Natural killer cell (primary cell): ENCODE measurements around the gene VSIG10L. TPM values are rescaled to one million over a fixed set of nuclear protein-coding genes. Genes with fewer than 3 reads are reported as not detected.
A peak's percentile ranks its signal among the peaks of the same experiment; 100 is the strongest.

Experiments
- ATAC-seq, 3 donors: fragments of 150-1000 bp in 2 of 3; fragments of 200-7000 bp in 1 of 3; cut with Tn5 transposase; 1 replicate in 1 of 3; 2 replicates in 2 of 3; pipeline ENCODE4 v1.10.0; 2021; ENCODE audit warnings: mild to moderate bottlenecking in 2 of 3, moderate library complexity in 2 of 3
- DNase-seq, 2 donors: peaks; one replicate each; pipeline versions ENCODE4 v3.0.0 to v3.0.0-alpha.2; 2013 to 2021; ENCODE audit warnings: mixed read lengths in 1 of 2
- H3K27ac ChIP-seq: one replicate; pipeline ENCODE4 v1.5.1; 2013; ENCODE audit warnings: mild to moderate bottlenecking, low read length
- H3K27me3 ChIP-seq: one replicate; pipeline ENCODE4 v1.6.1; 2013; ENCODE audit warnings: low read length; ENCODE audit not compliant: control insufficient read depth, insufficient read depth
- H3K36me3 ChIP-seq: one replicate; pipeline ENCODE4 v1.6.1; 2013; ENCODE audit warnings: low read length; ENCODE audit not compliant: control insufficient read depth, insufficient read depth
- H3K4me1 ChIP-seq: one replicate; pipeline ENCODE4 v1.6.1; 2013; ENCODE audit warnings: low read length; ENCODE audit not compliant: control insufficient read depth, insufficient read depth
- H3K4me3 ChIP-seq: one replicate; pipeline ENCODE4 v1.5.1; 2013; ENCODE audit warnings: low read length
- H3K9me3 ChIP-seq: one replicate; pipeline ENCODE4 v1.6.1; 2013; ENCODE audit warnings: low read length; ENCODE audit not compliant: control insufficient read depth, insufficient read depth
- H3K27ac Mint-ChIP-seq, 2 donors: one replicate each; pipeline ENCODE4 v1.8.0; 2022; ENCODE audit warnings: mild to moderate bottlenecking in 2 of 2, mixed read lengths in 2 of 2, moderate library complexity in 1 of 2
- H3K27me3 Mint-ChIP-seq, 2 donors: one replicate each; pipeline ENCODE4 v1.8.0; 2022; ENCODE audit warnings: low read depth in 2 of 2, mixed read lengths in 2 of 2
- H3K36me3 Mint-ChIP-seq: one replicate; pipeline ENCODE4 v1.8.0; 2022; ENCODE audit warnings: mixed read lengths
- H3K4me1 Mint-ChIP-seq, 2 donors: one replicate each; pipeline ENCODE4 v1.8.0; 2022; ENCODE audit warnings: mixed read lengths in 2 of 2
- H3K4me3 Mint-ChIP-seq: one replicate; pipeline ENCODE4 v1.8.0; 2022; ENCODE audit warnings: mild to moderate bottlenecking, moderate library complexity, mixed read lengths
- H3K9me3 Mint-ChIP-seq, 2 donors: one replicate each; pipeline ENCODE4 v1.8.0; 2022; ENCODE audit warnings: mixed read lengths in 2 of 2
- WGBS: methylation state at CpG from one replicate; pipeline ENCODE4 v1.1.7; 2013; ENCODE audit warnings: missing lambda C conversion rate; ENCODE audit not compliant: insufficient coverage; 5-methylcytosine and 5-hydroxymethylcytosine counted together
- intact Hi-C: fragments of 100-400 bp; cut with micrococcal nuclease; formaldehyde crosslinking; loops from one replicate; pipeline ENCODE4 v1.14.2; 2022
- total RNA-seq, 4 donors: library from RNA; stranded (reverse); fragments of 120-200 nt in 1 of 4; gene quantifications; one replicate each; pipeline versions ENCODE4 v1.2.3 to v1.2.4, GENCODE V29; 2013 to 2022
- TF ChIP-seq, protein P1 (sequence below): fragments of 200-600 bp; IDR thresholded peaks from one replicate; pipeline ENCODE4 v1.8.0; 2022; ENCODE audit warnings: antibody characterized with exemption

VSIG10L gene
- total RNA-seq, 3 donors from 2014 or later (not counting 1 experiment from before 2014, with no cell fraction given), result 0.52 to 0.68 TPM; not detected in 1

GRCh38 chr19:51359294-51359693 lies 17.4 kb upstream of the VSIG10L start:
- DNase-seq, result no peak
- H3K4me3 Mint-ChIP-seq, result no peak overlapping the region
- 100% methylated on average over 2 of the region's 4 CpGs for WGBS
- H3K9me3 ChIP-seq, result no peaks in the 10 kb centered on the region
- no peaks in the 10 kb centered on the region for H3K27me3 ChIP-seq
- ATAC-seq, result no peak
- TF ChIP-seq, protein P1, sequence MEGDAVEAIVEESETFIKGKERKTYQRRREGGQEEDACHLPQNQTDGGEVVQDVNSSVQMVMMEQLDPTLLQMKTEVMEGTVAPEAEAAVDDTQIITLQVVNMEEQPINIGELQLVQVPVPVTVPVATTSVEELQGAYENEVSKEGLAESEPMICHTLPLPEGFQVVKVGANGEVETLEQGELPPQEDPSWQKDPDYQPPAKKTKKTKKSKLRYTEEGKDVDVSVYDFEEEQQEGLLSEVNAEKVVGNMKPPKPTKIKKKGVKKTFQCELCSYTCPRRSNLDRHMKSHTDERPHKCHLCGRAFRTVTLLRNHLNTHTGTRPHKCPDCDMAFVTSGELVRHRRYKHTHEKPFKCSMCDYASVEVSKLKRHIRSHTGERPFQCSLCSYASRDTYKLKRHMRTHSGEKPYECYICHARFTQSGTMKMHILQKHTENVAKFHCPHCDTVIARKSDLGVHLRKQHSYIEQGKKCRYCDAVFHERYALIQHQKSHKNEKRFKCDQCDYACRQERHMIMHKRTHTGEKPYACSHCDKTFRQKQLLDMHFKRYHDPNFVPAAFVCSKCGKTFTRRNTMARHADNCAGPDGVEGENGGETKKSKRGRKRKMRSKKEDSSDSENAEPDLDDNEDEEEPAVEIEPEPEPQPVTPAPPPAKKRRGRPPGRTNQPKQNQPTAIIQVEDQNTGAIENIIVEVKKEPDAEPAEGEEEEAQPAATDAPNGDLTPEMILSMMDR, result no peak
- H3K36me3 Mint-ChIP-seq, result no peaks in the 10 kb centered on the region
- H3K4me3 ChIP-seq, result no peak overlapping the region
- peaks cover 9 to 28% of the 10 kb centered on the region in 2 donors for H3K4me1 Mint-ChIP-seq
- peaks cover 14% of the 10 kb centered on the region for H3K4me1 ChIP-seq
- no peaks in the 10 kb centered on the region for H3K27me3 Mint-ChIP-seq
- no peak overlapping the region for H3K27ac ChIP-seq
- no peak overlapping the region for H3K27ac Mint-ChIP-seq
- intact Hi-C loops, result no loop called here
- no peaks in the 10 kb centered on the region for H3K36me3 ChIP-seq
- H3K9me3 Mint-ChIP-seq, result no peaks in the 10 kb centered on the region

GRCh38 chr19:51357952-51358351 lies 16.0 kb upstream of the VSIG10L start:
- Histone ChIP-seq H3K4me1 (peaks cover 9% of the 10 kb centered on the region), H3K27me3 (no peaks in the 10 kb centered on the region), H3K36me3 (peaks cover under 1% of the 10 kb centered on the region), H3K4me3 (no peak overlapping the region), H3K9me3 (no peaks in the 10 kb centered on the region), H3K27ac (no peak overlapping the region)
- DNase-seq (no peak), ATAC-seq (no peak)
- no peaks in the 10 kb centered on the region for H3K36me3 Mint-ChIP-seq
- H3K27me3 Mint-ChIP-seq, result no peaks in the 10 kb centered on the region
- no peaks in the 10 kb centered on the region for H3K9me3 Mint-ChIP-seq
- TF ChIP-seq, protein P1, result no peak
- 92% methylated on average over 7 of the region's 7 CpGs for WGBS
- no peak overlapping the region for H3K4me3 Mint-ChIP-seq
- no peak overlapping the region for H3K27ac Mint-ChIP-seq
- intact Hi-C loops, result no loop called here
- peaks cover 4 to 15% of the 10 kb centered on the region in 2 donors for H3K4me1 Mint-ChIP-seq

DNA sequence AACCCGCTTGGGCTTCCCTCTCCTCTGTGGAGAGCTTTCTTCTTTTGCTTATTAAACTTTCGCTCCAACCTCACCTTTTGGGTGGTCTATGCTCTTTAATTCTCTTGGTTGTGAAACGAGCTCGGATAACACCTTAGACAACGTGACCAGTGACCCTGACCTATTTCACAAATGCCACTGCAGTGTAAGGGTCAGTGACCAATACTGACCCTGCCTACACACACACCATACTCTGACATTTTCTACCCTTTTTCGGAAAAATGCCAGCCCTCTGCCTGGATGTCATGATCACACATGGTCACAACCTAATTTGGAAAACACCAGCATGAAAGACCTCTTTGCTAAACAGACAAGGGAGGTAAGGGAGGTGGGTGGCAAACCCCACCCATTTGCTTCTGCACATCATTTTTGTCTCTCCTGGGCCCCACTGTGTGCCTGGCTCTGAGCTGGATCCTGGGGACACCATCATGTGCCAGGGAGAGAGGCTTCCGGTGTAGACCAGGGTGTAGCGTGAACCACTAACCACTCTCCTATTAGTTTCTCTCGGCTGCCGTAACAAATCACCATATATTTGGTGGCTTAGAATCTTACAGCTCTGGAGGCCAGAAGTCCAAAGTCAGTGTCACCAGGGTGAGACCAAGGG lies 14.3 kb upstream of the VSIG10L start:
- Mint-ChIP-seq H3K36me3 (no peaks in the 10 kb centered on the region), H3K9me3 (no peaks in the 10 kb centered on the region), H3K4me3 (no peak overlapping the region), H3K27me3 (no peaks in the 10 kb centered on the region), H3K27ac (no peak overlapping the region), H3K4me1 (peaks cover 0 to 4% of the 10 kb centered on the region in 2 donors)
- no peaks in the 10 kb centered on the region for H3K4me1 ChIP-seq
- ATAC-seq (no peak), DNase-seq (no peak)
- TF ChIP-seq, protein P1, result no peak
- no peaks in the 10 kb centered on the region for H3K27me3 ChIP-seq
- intact Hi-C loops, result no loop called here
- peaks cover 5% of the 10 kb centered on the region for H3K36me3 ChIP-seq
- no peak overlapping the region for H3K4me3 ChIP-seq
- 99% methylated on average over 10 of the region's 10 CpGs for WGBS
- no peak overlapping the region for H3K27ac ChIP-seq
- H3K9me3 ChIP-seq, result no peaks in the 10 kb centered on the region

DNA sequence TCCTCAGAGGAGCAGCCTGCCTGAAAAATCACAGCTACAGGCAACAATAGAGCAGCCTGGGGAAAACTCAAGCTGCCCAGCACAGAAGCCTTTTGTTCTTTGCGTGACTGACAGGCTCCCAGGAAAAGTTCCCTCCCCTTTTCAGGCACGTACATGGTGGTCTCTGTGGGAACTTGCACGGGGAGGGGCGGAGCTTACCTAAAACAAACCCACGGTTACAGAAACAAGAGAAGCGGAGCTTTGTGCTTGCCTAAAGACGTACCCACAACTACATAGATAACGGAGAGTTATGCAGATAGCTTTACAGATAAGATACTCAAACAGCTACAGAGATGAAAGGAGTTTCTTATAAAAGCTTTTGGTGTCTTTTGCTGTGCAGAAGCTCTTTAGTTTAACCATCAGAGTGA lies 12.8 kb upstream of the VSIG10L start:
- DNase-seq, result peak in 1 of 2 donors; percentile 75

More for the DNA sequence above, 12.8 kb upstream of the VSIG10L start:
- no peak overlapping the region for H3K27ac ChIP-seq
- H3K36me3 Mint-ChIP-seq, result no peaks in the 10 kb centered on the region
- H3K27me3 Mint-ChIP-seq, result no peaks in the 10 kb centered on the region
- no peaks in the 10 kb centered on the region for H3K27me3 ChIP-seq
- H3K36me3 ChIP-seq, result peaks cover 15% of the 10 kb centered on the region
- H3K4me1 Mint-ChIP-seq, result peaks cover 0 to 4% of the 10 kb centered on the region in 2 donors
- H3K4me3 ChIP-seq, result no peak overlapping the region
- WGBS, result 55% methylated on average over 7 of the region's 8 CpGs
- no peak for ATAC-seq
- no peaks in the 10 kb centered on the region for H3K9me3 ChIP-seq
- TF ChIP-seq, protein P1, result no peak
- intact Hi-C loops, result no loop called here
- H3K4me3 Mint-ChIP-seq, result no peak overlapping the region
- no peaks in the 10 kb centered on the region for H3K4me1 ChIP-seq
- no peak overlapping the region for H3K27ac Mint-ChIP-seq
- H3K9me3 Mint-ChIP-seq, result no peaks in the 10 kb centered on the region
